Astrocyte (in vitro differentiated cells and primary cell): ENCODE measurements around the gene KCNIP2. TPM values are rescaled to one million over a fixed set of nuclear protein-coding genes. Genes with fewer than 3 reads are reported as not detected.

Source experiments
- DNase-seq: peaks from one replicate; pipeline ENCODE4 v3.0.0-alpha.2; 2010; ENCODE audit warnings: low read depth
- FAIRE-seq: peaks from 2 replicates; lab custom pipeline; 2011; peaks lifted over from hg19 to GRCh38; lab: Jason Lieb, UNC
- H2AFZ ChIP-seq: 2 replicates; pipeline ENCODE4 v1.6.0; 2012; ENCODE audit warnings: low read depth, low read length, inconsistent platforms
- H3K27ac ChIP-seq: 2 replicates; pipeline ENCODE4 v1.5.1; 2011; ENCODE audit warnings: low read depth, low read length, inconsistent platforms
- H3K27me3 ChIP-seq: 2 replicates; pipeline ENCODE4 v1.6.0; 2011; ENCODE audit warnings: low read length, inconsistent platforms; ENCODE audit not compliant: insufficient read depth
- H3K36me3 ChIP-seq: 2 replicates; pipeline ENCODE4 v1.5.1; 2011; ENCODE audit warnings: low read length, inconsistent platforms; ENCODE audit not compliant: insufficient read depth
- H3K4me1 ChIP-seq: 2 replicates; pipeline ENCODE4 v1.5.1; 2011; ENCODE audit warnings: low read length, inconsistent platforms; ENCODE audit not compliant: insufficient read depth
- H3K4me2 ChIP-seq: 2 replicates; pipeline ENCODE4 v1.6.0; 2012; ENCODE audit warnings: low read length, inconsistent platforms
- H3K4me3 ChIP-seq: 2 replicates; pipeline ENCODE4 v1.5.1; 2011; ENCODE audit warnings: low read depth, mild to moderate bottlenecking, low read length, inconsistent platforms; ENCODE audit not compliant: insufficient read depth
- H3K79me2 ChIP-seq: 2 replicates; pipeline ENCODE4 v1.6.0; 2012; ENCODE audit warnings: mild to moderate bottlenecking, low read length, inconsistent platforms; ENCODE audit not compliant: insufficient read depth
- H3K9ac ChIP-seq: 2 replicates; pipeline ENCODE4 v1.6.0; 2012; ENCODE audit warnings: mild to moderate bottlenecking, low read length, inconsistent platforms
- H3K9me3 ChIP-seq: 2 replicates; pipeline ENCODE4 v1.5.1; 2012; ENCODE audit warnings: low read depth, mild to moderate bottlenecking, low read length, inconsistent platforms; ENCODE audit not compliant: insufficient read depth
- H4K20me1 ChIP-seq: 2 replicates; pipeline ENCODE4 v1.6.0; 2012; ENCODE audit warnings: low read length, inconsistent platforms; ENCODE audit not compliant: insufficient read depth
- H3K27ac Mint-ChIP-seq: one replicate; pipeline ENCODE4 v1.8.0; 2021; ENCODE audit warnings: mild to moderate bottlenecking, mixed read lengths; ENCODE audit not compliant: unreplicated experiment
- H3K27me3 Mint-ChIP-seq: one replicate; pipeline ENCODE4 v1.8.0; 2021; ENCODE audit warnings: low read depth, mixed read lengths; ENCODE audit not compliant: unreplicated experiment
- H3K36me3 Mint-ChIP-seq: one replicate; pipeline ENCODE4 v1.8.0; 2021; ENCODE audit warnings: low read depth, mixed read lengths; ENCODE audit not compliant: unreplicated experiment
- H3K4me1 Mint-ChIP-seq: one replicate; pipeline ENCODE4 v1.8.0; 2021; ENCODE audit warnings: low read depth, mixed read lengths; ENCODE audit not compliant: unreplicated experiment
- H3K4me3 Mint-ChIP-seq: one replicate; pipeline ENCODE4 v1.8.0; 2021; ENCODE audit warnings: mild to moderate bottlenecking, moderate library complexity, mixed read lengths; ENCODE audit not compliant: unreplicated experiment
- H3K9me3 Mint-ChIP-seq: one replicate; pipeline ENCODE4 v1.8.0; 2021; ENCODE audit warnings: mild to moderate bottlenecking, mixed read lengths; ENCODE audit not compliant: unreplicated experiment
- CTCF ChIP-seq: IDR thresholded peaks from 2 replicates; pipeline ENCODE4 v1.5.1; 2011; ENCODE audit warnings: low read depth, mild to moderate bottlenecking, inconsistent platforms, low read length, moderate library complexity; ENCODE audit not compliant: insufficient read depth
- EZH2 ChIP-seq: IDR thresholded peaks from 2 replicates; pipeline ENCODE4 v1.6.1; 2012; ENCODE audit warnings: mild to moderate bottlenecking, low read length, inconsistent platforms; ENCODE audit not compliant: insufficient read depth
- total RNA-seq: library from RNA; stranded (reverse); gene quantifications from 2 replicates; pipeline ENCODE4 v1.2.1, GENCODE V29; 2021

Gene KCNIP2
- total RNA-seq, 1 donor from 2014 or later = 2.5 TPM

GRCh38 chr10:101874252-101874651, 30.7 kb upstream of the KCNIP2 start:
- no peaks in the 10 kb centered on the region for H3K79me2 ChIP-seq
- DNase-seq = no peak
- H3K9ac ChIP-seq = no peak overlapping the region
- Mint-ChIP-seq H3K4me3 (no peak overlapping the region), H3K4me1 (peaks cover 4% of the 10 kb centered on the region), H3K36me3 (peaks cover 9% of the 10 kb centered on the region), H3K9me3 (no peaks in the 10 kb centered on the region), H3K27ac (no peak overlapping the region), H3K27me3 (no peaks in the 10 kb centered on the region)
- no peak overlapping the region for H2AFZ ChIP-seq
- TF ChIP-seq EZH2 = no peak
- no peak for TF ChIP-seq CTCF
- no peak overlapping the region for H3K27ac ChIP-seq
- FAIRE-seq = no peak
- no peaks in the 10 kb centered on the region for H3K9me3 ChIP-seq
- peaks cover 4% of the 10 kb centered on the region for H3K4me1 ChIP-seq
- peaks cover 3% of the 10 kb centered on the region for H4K20me1 ChIP-seq
- no peaks in the 10 kb centered on the region for H3K36me3 ChIP-seq
- no peak overlapping the region for H3K4me2 ChIP-seq
- no peak overlapping the region for H3K4me3 ChIP-seq
- H3K27me3 ChIP-seq = no peaks in the 10 kb centered on the region

GRCh38 chr10:101867931-101868330, 24.3 kb upstream of the KCNIP2 start:
- H2AFZ ChIP-seq = no peak overlapping the region
- H3K79me2 ChIP-seq = no peaks in the 10 kb centered on the region
- DNase-seq = no peak
- no peak overlapping the region for H3K4me3 ChIP-seq
- no peak for FAIRE-seq
- H3K9ac ChIP-seq = no peak overlapping the region
- H3K4me2 ChIP-seq = no peak overlapping the region
- H3K27ac ChIP-seq = no peak overlapping the region
- TF ChIP-seq EZH2 (no peak), CTCF (no peak)
- no peaks in the 10 kb centered on the region for H4K20me1 ChIP-seq
- H3K36me3 ChIP-seq = no peaks in the 10 kb centered on the region
- Mint-ChIP-seq H3K27me3 (no peaks in the 10 kb centered on the region), H3K4me3 (no peak overlapping the region), H3K27ac (no peak overlapping the region), H3K36me3 (peaks cover 17% of the 10 kb centered on the region), H3K4me1 (no peaks in the 10 kb centered on the region), H3K9me3 (peaks cover 10% of the 10 kb centered on the region)
- H3K27me3 ChIP-seq = no peaks in the 10 kb centered on the region
- no peaks in the 10 kb centered on the region for H3K4me1 ChIP-seq
- H3K9me3 ChIP-seq = no peaks in the 10 kb centered on the region

- no peaks in the 10 kb centered on the region for H4K20me1 ChIP-seq
- no peak for TF ChIP-seq EZH2
- no peak for TF ChIP-seq CTCF
- no peak overlapping the region for H3K4me3 Mint-ChIP-seq
- FAIRE-seq (no peak), DNase-seq (no peak)
- peaks cover 13% of the 10 kb centered on the region for H3K36me3 Mint-ChIP-seq
- H3K79me2 ChIP-seq = no peaks in the 10 kb centered on the region
- H3K4me3 ChIP-seq = no peak overlapping the region
- no peaks in the 10 kb centered on the region for H3K27me3 ChIP-seq
- H3K27me3 Mint-ChIP-seq = no peaks in the 10 kb centered on the region
- H3K9me3 Mint-ChIP-seq = peaks cover 12% of the 10 kb centered on the region
- no peak overlapping the region for H2AFZ ChIP-seq
- H3K4me1 Mint-ChIP-seq = peaks cover 9% of the 10 kb centered on the region
- H3K4me1 ChIP-seq = no peaks in the 10 kb centered on the region
- H3K4me2 ChIP-seq = no peak overlapping the region
- H3K9ac ChIP-seq = no peak overlapping the region
- no peaks in the 10 kb centered on the region for H3K9me3 ChIP-seq
- no peaks in the 10 kb centered on the region for H3K36me3 ChIP-seq
- no peak overlapping the region for H3K27ac ChIP-seq
- H3K27ac Mint-ChIP-seq = no peak overlapping the region
Observed at GRCh38 chr10:101859530-101859929, 15.9 kb upstream of the KCNIP2 start.
